Effector CD4-positive, alpha-beta T cell (primary cell): ENCODE results near the gene FA2H.
"Not testable (repeated sequence)": the region's sequence is repeated elsewhere in the genome, so short reads cannot be mapped to it uniquely, and the experiment has no call there.

Experiments used
- DNase-seq: peaks from one replicate; pipeline ENCODE4 v3.0.0-alpha.2; 2020

The FA2H gene

DNA sequence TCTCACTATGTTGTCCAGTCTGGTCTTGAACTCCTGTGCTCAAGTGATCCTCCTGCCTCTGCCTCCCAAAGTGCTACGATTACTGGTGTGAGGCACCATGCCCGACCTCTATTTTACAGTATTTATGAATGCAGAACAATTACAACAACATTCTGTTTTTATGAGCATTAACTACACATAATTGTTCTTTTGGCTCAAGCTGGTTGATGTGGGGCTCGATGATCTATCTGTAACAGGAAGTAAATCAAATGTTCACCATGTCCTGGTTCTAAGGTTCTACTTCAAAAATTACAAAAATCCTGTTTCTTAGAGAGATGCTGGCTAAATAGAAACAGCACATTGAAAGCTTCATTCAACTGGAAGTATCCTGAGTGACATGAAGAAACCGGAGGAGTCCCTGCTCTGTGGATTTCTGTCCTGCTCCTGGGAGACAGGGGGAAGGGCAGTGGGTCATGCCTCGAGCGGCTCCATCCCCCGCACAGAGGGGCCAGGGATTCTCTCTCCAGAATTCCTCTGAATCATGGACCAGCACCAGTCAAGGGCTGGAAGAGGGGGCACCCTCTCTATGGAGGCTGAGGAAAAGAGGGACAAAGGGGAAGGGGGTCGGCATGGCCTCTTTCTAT lies 31.5 kb downstream of the FA2H start:
- no peak for DNase-seq

GRCh38 chr16:74742051-74742481 lies 32.6 kb downstream of the FA2H start:
- no peak for DNase-seq

DNA sequence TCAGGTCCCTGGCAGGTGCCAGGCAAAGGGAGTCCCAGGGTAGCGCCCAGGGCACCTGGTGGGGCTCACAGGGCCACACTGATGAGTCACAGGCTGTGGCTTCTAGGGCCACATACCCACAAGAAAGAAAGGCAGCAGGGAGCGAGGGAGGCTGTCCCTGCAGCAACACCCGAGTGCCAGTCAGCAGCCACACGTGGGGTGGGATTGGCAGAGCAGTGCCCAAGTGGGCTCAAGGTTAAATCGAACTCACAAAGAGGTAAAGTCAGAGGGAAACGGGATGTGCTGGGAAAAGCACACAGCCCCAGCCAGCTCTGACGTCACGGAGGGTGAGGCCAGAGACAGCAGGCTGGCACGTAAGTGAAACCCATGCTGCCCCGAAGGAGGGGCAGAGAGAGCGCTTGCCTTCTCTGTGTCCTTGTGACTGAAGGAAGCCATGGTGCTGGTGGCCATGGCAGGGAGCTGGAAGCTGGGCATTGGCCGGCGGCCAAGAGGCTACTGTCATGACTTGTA lies 33.8 kb downstream of the FA2H start:
- no peak for DNase-seq

DNA sequence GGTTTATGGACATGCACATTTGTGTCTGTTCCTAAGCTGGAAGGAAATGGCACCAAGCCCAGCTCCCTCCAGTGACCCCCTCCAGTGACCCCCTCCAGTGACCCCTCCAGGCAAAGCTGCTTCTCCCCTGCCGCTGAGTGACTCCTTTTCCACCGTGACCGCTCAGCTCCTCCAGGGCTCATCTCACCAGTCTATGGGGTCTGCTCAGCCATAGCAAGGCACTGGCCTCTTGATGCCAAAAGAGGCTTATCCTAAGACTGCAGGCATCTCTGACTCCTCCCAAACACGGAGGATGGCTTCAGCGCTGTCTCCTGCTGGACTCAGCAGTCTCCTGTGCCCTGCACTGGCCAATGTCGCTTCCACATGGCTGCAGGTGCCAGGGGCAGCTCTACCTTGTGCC lies 35.3 kb downstream of the FA2H start:
- no peak for DNase-seq

- DNase-seq, result no peak
Observed at GRCh38 chr16:74738816-74739215, 35.8 kb downstream of the FA2H start.

- no peak for DNase-seq
Observed at GRCh38 chr16:74738113-74738541, 36.5 kb downstream of the FA2H start.

DNA sequence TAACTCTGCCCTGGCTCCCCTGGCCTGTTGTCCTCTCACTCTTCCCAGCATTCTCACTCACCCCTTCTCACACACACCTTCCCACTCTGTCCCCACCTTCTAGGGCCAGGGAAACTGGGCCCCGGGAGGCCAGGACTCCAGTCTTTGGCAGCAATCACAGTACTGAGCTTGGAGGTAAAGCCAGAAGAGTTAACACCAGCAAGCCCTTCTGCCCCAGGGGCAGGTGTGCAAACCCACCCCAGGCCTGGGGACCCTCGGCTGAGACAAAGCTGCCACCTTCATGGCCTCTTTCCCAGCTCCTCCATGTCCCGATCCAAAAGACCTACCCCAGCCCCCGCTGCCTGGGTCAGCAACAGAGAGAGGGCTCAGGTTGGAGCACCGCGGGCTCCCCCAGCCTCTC lies 37.1 kb downstream of the FA2H start:
- no peak for DNase-seq

DNA sequence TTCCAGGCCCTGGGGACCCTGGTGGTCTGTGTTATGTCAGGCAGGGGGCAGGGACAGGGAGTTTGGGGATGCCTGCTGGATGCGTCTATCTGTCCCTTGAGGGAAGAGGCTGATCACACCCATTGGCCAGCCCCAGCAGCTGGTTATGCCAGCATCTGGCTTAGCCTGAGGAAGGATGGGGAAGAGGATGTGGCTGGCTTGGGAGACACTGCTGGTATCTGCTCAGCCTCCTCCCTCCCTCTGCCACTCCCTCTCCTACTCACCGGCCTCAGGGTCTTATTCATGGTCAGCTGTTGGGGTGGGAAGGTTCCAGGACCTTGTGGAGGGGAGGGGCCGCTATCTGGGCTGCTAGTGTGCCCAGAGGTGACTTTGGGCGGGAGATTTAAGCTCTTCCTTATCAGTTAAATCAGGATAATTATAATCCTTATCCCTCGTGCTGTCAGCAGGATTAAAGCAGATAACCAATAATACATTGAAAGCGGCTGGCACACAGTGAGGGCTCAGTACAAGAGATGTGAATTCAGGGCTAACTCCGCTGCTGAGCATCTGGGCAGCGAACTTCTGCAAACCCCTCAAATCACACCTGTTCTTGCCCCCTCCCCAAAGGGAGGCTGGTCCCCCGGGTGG lies 38.0 kb downstream of the FA2H start:
- DNase-seq, result no peak

GRCh38 chr16:74735554-74735953 lies 39.1 kb downstream of the FA2H start:
- no peak for DNase-seq

DNA sequence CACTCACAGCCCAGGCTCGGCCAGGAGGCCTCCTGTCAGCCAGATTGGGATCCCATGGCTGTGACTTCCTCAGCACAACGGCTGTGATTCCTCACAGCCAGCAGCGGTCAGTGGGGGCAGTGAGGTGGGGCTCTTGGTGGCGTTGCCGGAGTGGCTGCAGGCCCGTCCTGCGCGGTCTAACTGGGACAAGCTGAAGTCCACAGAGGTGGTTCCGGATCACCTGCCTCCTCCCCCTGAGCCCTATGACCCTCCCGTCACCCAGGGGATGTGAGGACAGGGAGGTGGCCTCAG lies 39.5 kb downstream of the FA2H start:
- no peak for DNase-seq

DNA sequence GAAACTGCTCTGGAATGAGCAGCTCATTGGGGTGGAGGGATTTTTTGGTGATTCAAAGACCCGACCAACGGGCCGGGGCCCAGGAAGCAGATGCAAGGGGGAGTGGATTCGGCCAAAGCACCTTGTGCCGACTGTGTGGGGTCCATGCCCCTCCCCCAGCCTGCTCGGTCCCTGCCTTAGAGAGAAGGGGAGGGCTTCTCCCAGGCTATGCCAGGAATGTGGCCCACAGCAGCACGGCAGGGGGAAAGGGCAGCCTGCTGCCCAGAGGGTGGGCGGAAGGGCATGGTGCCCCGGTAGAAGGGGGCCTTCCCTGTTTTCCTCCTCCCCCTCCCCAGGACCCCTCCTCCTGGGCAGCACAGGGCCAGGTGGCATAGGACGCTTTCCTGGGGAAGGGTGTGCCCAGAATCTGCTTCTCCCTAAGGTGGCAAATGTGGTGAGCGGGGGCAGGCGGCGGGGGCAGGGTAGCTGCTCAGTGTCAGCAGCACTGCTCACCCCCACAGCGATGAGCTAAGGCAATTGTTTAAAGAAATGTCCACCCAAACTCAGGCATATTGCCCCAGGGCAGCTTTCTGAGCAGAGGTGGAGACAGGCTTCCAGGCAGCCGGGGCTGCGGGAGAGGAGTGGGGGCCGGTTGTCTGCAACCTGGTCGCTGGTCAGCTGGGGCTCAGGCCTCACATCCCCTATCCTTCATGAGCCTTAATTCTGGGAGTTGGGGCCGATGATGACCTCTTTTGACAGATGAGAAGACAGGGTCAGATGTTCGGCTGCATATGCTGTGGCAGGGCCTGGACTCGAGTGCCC lies 40.1 kb downstream of the FA2H start:
- DNase-seq, result no peak

DNA sequence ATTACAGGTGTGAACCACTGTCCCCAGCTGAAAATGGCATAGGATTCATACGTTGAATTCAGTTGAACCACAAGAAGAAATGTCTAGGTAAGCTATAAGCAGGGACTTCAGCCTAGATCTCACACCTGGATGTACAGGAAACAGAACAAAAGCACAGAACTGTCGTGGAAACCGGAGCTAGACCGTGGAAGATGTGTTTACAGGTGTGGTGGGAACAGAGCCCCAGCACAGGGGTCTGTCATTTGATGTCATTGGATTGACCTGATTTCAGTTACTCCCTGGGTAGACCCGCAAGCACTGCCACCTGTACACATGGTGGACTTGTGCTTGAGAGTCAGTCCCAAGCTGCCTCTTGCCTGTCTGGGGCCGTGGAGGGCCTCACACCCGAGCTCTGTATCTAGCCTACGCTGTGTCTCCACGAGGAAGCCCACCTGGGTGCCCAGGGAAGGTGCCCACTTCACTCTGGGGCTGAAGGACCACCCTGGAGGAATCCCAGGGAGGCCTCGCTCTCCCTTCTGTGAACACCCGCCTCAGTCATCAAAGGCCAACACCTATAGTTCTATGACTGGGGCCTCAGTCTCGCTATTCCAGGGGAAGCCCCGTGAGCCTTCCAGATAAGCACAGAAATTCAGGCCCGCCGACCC lies 41.8 kb downstream of the FA2H start:
- DNase-seq, result no peak

- DNase-seq, result no peak
Observed at GRCh38 chr16:74731853-74732477, 42.7 kb downstream of the FA2H start.

DNA sequence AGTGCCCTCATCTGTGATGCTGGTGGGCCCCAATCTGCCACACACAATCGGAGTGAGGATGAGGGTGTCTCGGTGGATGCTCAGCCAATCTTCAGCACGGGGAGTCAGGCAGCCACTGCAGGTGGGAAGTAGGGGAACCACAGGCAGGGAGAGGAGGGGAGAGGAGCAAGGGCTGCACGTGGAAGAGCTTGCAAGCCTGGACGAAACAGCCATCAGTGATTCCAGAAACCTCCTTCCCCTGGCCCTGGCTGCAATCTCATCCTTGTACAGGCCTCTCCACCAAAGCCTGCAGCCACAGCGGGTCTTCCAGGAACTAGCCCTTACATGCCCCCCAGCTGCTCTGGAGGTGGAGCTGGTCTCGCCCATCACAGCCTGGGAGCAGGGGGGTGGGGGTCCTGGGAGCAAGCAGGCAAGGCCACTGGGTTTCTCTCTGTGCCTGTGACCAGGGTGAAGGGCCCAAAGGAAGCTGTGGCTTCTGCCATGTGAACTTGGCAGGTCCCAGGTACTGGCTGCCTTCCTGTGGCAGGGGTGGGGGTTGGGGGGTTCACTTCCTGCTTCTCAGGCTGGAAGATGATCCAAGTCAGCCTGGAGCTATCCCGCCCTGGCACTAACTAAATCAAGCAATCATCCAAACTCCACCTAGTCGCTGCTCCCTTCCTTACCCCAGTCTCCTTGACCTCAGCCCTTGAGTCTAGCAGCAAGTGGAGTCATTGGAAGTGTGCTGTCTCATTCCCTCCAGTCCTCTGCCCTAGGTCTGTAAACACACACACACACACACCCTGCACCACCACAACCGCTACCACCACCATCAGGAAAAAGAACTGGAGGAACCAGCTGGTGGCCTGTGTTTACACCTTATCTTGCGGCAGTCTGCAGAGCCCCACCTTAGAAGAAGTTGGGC lies 44.6 kb downstream of the FA2H start:
- no peak for DNase-seq

GRCh38 chr16:74727903-74728302 lies 46.7 kb downstream of the FA2H start:
- DNase-seq, result no peak

DNA sequence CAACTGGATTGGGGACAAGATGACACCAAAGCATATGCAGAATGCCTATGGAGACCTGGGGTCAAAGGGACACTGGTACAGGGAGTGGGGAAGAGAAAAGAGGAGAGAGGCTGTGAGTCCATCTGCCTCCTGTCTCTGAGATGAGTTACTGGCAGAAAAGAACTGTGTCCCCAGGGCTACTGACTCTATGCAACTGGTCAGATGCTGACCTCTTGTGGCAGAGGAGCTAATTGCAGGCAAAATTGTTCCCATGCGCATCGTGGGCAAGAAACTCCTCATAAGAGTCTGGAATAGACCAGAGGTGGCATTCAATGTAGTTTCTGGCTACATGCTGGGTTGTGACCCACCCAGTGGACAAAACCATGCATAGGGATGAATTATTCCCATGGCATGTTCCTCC lies 47.9 kb downstream of the FA2H start:
- no peak for DNase-seq

- DNase-seq, result no peak
Observed at GRCh38 chr16:74725651-74726455, 48.8 kb downstream of the FA2H start.

DNA sequence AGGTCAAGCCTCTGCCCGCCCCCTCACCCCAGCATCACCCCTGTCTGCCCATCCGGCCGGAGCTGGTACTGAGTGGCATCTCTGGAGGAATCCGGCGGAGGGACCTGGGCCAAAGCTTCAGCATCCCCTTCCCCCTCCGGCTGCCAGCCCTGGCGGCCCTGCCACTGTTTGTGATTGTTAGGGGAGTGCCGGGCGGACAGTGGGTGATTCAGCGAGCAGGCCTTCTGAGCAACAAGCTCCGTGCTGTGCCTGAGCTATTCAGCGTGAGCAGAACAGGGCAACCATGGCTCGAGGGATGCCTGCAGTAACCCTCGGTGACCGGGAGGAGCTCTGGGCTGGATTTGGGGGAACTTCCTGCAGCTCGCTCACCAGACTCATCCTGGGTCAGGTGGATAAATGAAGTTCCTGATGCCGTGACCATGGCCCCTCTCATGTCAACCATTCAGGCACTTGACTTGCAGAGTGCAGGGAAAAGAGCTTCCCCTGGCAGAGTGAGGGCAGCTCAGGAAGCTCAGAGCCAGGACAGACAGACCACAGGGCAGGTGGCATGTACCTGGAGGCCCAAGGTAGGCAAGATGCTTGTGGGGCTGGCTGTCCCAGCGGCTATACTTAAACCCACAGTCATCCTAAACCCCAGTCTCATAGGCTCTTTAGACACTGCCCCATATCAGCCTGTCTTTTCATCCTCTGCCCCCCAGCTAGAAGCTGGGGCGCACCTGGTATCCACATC lies 49.6 kb downstream of the FA2H start:
- no peak for DNase-seq

DNA sequence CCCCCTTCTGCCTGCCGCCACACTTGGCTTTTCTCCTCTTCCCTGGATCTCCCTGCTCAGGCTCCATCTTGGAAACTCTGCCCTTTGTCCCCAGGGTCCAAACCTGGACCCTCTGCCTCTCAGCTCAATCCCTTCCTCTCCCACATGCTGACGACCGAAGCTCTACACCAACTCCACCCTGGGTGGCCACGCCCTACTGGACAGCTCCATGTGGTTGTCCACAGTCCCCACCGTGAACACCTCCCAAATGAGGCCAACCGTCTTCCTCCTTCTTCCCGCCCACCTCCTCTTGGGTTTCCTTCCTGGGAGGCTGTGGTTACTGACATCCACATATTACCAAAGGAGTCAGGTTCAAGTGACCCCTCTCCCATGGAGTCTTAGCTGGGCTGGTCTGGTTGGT lies 51.4 kb downstream of the FA2H start:
- no peak for DNase-seq

DNA sequence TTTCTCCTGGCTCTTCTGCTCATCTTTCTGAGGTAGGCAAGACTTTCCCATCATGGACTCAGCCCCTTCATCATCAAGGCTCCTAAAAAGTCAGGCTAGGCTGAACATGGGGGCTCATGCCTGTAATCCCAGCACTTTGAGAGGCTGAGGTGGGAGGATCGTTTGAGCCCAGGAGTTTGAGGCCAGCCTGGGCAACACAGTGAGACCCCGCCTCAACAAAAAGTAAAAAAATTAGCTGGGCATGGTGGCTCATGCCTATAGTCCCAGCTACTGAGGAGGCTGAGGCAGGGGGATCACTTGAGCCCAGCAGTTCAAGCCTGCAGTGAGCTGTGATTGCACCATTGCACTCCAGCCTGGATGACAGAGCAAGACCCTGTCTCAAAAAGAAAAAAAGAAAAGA lies 52.5 kb downstream of the FA2H start:
- DNase-seq, result not testable (repeated sequence)
